ENCODE measurements around the gene ARHGAP6. TPM values are rescaled to one million over a fixed set of nuclear protein-coding genes. Genes with fewer than 3 reads are reported as not detected.
A peak's percentile ranks its signal among the peaks of the same experiment; 100 is the strongest.

Gene ARHGAP6
- total and polyA plus RNA-seq, 2 of the 13 experiments (the other 11 are each of a cell fraction or from before 2014, with no cell fraction given): 0.11 TPM; not detected in 1

DNA sequence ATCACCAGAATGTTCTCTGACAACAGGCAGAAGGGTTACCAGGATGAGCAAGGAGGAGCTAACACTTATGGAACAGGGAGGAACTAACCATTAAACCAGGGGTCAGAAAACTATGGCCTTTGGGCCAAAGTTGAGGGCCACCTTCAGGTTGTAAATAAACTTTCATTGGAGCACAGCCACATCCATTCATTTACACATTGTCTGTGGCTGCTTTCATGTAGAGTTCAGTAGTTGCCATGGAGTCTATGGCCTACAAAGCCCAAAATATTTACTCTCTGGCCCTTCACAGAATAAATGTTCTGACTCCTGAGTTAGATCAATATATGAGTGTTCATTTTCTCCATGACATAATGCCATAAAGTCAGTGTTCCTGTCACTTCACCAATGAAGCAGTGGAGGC is 567.8 kb downstream of the ARHGAP6 start (continued):
- TF ChIP-seq, protein P1, sequence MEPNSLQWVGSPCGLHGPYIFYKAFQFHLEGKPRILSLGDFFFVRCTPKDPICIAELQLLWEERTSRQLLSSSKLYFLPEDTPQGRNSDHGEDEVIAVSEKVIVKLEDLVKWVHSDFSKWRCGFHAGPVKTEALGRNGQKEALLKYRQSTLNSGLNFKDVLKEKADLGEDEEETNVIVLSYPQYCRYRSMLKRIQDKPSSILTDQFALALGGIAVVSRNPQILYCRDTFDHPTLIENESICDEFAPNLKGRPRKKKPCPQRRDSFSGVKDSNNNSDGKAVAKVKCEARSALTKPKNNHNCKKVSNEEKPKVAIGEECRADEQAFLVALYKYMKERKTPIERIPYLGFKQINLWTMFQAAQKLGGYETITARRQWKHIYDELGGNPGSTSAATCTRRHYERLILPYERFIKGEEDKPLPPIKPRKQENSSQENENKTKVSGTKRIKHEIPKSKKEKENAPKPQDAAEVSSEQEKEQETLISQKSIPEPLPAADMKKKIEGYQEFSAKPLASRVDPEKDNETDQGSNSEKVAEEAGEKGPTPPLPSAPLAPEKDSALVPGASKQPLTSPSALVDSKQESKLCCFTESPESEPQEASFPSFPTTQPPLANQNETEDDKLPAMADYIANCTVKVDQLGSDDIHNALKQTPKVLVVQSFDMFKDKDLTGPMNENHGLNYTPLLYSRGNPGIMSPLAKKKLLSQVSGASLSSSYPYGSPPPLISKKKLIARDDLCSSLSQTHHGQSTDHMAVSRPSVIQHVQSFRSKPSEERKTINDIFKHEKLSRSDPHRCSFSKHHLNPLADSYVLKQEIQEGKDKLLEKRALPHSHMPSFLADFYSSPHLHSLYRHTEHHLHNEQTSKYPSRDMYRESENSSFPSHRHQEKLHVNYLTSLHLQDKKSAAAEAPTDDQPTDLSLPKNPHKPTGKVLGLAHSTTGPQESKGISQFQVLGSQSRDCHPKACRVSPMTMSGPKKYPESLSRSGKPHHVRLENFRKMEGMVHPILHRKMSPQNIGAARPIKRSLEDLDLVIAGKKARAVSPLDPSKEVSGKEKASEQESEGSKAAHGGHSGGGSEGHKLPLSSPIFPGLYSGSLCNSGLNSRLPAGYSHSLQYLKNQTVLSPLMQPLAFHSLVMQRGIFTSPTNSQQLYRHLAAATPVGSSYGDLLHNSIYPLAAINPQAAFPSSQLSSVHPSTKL (CRISPR knock-in tag; IDR thresholded peaks at IDR 0.05): peak; percentile 60
- 0 out of 2 replicates have a peak, but pooled peaks have one; percentile 21 for TF ChIP-seq SIN3A (IDR thresholded peaks at IDR 0.05; ENCODE audit: borderline replicate concordance, low read depth, low read length)
- TF ChIP-seq, protein P2, sequence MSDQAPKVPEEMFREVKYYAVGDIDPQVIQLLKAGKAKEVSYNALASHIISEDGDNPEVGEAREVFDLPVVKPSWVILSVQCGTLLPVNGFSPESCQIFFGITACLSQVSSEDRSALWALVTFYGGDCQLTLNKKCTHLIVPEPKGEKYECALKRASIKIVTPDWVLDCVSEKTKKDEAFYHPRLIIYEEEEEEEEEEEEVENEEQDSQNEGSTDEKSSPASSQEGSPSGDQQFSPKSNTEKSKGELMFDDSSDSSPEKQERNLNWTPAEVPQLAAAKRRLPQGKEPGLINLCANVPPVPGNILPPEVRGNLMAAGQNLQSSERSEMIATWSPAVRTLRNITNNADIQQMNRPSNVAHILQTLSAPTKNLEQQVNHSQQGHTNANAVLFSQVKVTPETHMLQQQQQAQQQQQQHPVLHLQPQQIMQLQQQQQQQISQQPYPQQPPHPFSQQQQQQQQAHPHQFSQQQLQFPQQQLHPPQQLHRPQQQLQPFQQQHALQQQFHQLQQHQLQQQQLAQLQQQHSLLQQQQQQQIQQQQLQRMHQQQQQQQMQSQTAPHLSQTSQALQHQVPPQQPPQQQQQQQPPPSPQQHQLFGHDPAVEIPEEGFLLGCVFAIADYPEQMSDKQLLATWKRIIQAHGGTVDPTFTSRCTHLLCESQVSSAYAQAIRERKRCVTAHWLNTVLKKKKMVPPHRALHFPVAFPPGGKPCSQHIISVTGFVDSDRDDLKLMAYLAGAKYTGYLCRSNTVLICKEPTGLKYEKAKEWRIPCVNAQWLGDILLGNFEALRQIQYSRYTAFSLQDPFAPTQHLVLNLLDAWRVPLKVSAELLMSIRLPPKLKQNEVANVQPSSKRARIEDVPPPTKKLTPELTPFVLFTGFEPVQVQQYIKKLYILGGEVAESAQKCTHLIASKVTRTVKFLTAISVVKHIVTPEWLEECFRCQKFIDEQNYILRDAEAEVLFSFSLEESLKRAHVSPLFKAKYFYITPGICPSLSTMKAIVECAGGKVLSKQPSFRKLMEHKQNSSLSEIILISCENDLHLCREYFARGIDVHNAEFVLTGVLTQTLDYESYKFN (CRISPR knock-in tag; conservative IDR thresholded peaks at IDR 0.05): peak; percentile 74
- TF ChIP-seq NCOA2 (CRISPR knock-in tag; IDR thresholded peaks at IDR 0.05): peak; percentile 46

DNA sequence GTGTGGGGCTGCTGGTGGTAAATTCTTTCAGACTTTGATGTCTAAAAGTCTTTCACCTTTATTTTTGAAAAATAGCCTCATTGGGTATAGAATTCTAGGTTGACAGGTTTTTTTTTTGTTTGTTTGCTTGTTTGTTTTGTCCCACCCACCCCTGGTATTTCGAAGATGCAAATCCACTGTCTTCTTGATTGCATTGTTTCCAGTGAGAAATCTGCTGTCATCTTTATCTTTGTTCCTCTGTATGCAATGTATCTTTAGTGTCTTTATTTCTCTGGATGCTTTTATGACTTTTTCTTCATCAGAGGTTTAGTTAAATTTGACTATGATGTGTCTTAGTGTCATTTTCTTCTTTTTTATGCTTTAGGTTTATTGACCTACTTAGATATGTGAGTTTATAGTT is 575.9 kb downstream of the ARHGAP6 start:
- 86% methylated on average over 1 of the region's 1 CpG for WGBS (ENCODE audit: low lambda C conversion rate)
- Histone ChIP-seq H3K4me2 (ENCODE audit: low read depth, low read length) (no peak overlapping the region), H3K4me1 (ENCODE audit: insufficient read depth, low read length) (no peaks in the 10 kb centered on the region), H2AFZ (ENCODE audit: low read length) (no peak overlapping the region), H3K9me3 (ENCODE audit: low read length) (peaks cover 8% of the 10 kb centered on the region), H3K4me3 (replicated peaks in 1 of 3; ENCODE audit: insufficient read depth in 1 of 3, low read depth in 2 of 3, low read length in 3 of 3) (no peak overlapping the region), H3K27me3 (ENCODE audit: control insufficient read depth in 1 of 2, insufficient read depth in 2 of 2, low read length in 2 of 2) (no peaks in the 10 kb centered on the region), H3K27ac (ENCODE audit: extremely low read length, insufficient read depth, low read length) (no peak overlapping the region), H3K79me2 (ENCODE audit: insufficient read depth, low read length) (no peaks in the 10 kb centered on the region), H3K9ac (ENCODE audit: insufficient read depth, low read depth, low read length) (no peak overlapping the region), H4K20me1 (ENCODE audit: insufficient read depth, low read length) (no peaks in the 10 kb centered on the region), H3K36me3 (replicated peaks in 1 of 2; ENCODE audit: control insufficient read depth in 1 of 2, insufficient read depth in 2 of 2, low read length in 2 of 2) (no peaks in the 10 kb centered on the region)
- FAIRE-seq (no peak), DNase-seq (ENCODE audit: low spot score) (no peak), ATAC-seq (no peak)
- peak; percentile 96 for TF ChIP-seq ZNF317 (CRISPR knock-in tag; IDR thresholded peaks at IDR 0.05)
- no peak for TF ChIP-seq ZNF780A (CRISPR knock-in tag; IDR thresholded peaks at IDR 0.05)
- TF ChIP-seq ZNF790 (CRISPR knock-in tag; IDR thresholded peaks at IDR 0.05; ENCODE audit: borderline replicate concordance): no peak
- no peak for TF ChIP-seq U2AF1 (optimal IDR thresholded peaks at IDR 0.05; ENCODE audit: low read depth, low read length)
- POLR2A ChIA-PET: no interaction called here
- intact Hi-C loops (cut with micrococcal nuclease; ENCODE audit: unreplicated experiment) (loop anchor here (10.0 kb wide), 1 partner anchor 185 kb away; no protein-coding TSS in a partner anchor), in situ Hi-C loops (cut with HindIII; ENCODE audit: extremely low pct_ligation_motif_present, low pct_unique_long_range_greater_than_20kb) (no loop called here)
- BruUV-seq (replicated peaks): no TSS peak
- CTCF ChIA-PET (ENCODE audit: low intra/inter-chr PET ratio, low total read pairs): no interaction called here

Data from HepG2 (cell line).